ENCODE results near the gene MFN1.

MFN1 gene
- long read RNA-seq, full-length matches to known transcripts = 29 of 42 reads
- long read RNA-seq, partial matches to known transcripts = 6 of 42 reads
- long read RNA-seq, other reads (novel, unspliced or antisense) = 7 of 42 reads

GRCh38 chr3:179347345-179348194 lies at the start of gene MFN1:
Gene MFN1 (plus strand): TSS chr3:179347709. CDS start chr3:179348852, 1,143 bp downstream.
- peak within 1 kb of the TSS; percentile 73 for H3K27ac ChIP-seq (replicated peaks)
- H3K4me3 ChIP-seq (replicated peaks; ENCODE audit: insufficient read depth, low read length) = peak within 1 kb of the TSS; percentile 99
- no peaks in the 10 kb centered on the region for H3K27me3 ChIP-seq (ENCODE audit: insufficient read depth, poor library complexity, severe bottlenecking)
- DNase-seq (ENCODE audit: low read depth in 1 of 2, low spot score in 1 of 2) = peak; percentile 68 to 95
- TF ChIP-seq CTCF (IDR thresholded peaks at IDR 0.05; ENCODE audit: insufficient read depth, low read length) (no peak), POLR2AphosphoS5 (IDR thresholded peaks at IDR 0.05; ENCODE audit: low read depth) (peak; percentile 51), GABPA (IDR thresholded peaks at IDR 0.05; ENCODE audit: low read depth) (peak; percentile 86), REST (IDR thresholded peaks at IDR 0.05; ENCODE audit: insufficient replicate concordance, low read depth) (no peak), SPI1 (IDR thresholded peaks at IDR 0.05; ENCODE audit: borderline replicate concordance, low read depth) (no peak)

GRCh38 chr3:179297971-179298725 lies 49.4 kb upstream of the MFN1 start:
- no peak overlapping the region for H3K4me3 ChIP-seq (replicated peaks; ENCODE audit: insufficient read depth, low read length)
- TF ChIP-seq GABPA (IDR thresholded peaks at IDR 0.05; ENCODE audit: low read depth) (no peak), CTCF (IDR thresholded peaks at IDR 0.05; ENCODE audit: insufficient read depth, low read length) (no peak), POLR2AphosphoS5 (IDR thresholded peaks at IDR 0.05; ENCODE audit: low read depth) (no peak), REST (IDR thresholded peaks at IDR 0.05; ENCODE audit: insufficient replicate concordance, low read depth) (no peak), SPI1 (IDR thresholded peaks at IDR 0.05; ENCODE audit: borderline replicate concordance, low read depth) (no peak)
- H3K27ac ChIP-seq (replicated peaks) = no peak overlapping the region
- H3K27me3 ChIP-seq (ENCODE audit: insufficient read depth, poor library complexity, severe bottlenecking) = no peaks in the 10 kb centered on the region
- no peak for DNase-seq (ENCODE audit: low read depth in 1 of 2, low spot score in 1 of 2)

- TF ChIP-seq CTCF (IDR thresholded peaks at IDR 0.05; ENCODE audit: insufficient read depth, low read length) = no peak
- no peak for TF ChIP-seq POLR2AphosphoS5 (IDR thresholded peaks at IDR 0.05; ENCODE audit: low read depth)
- no peak for TF ChIP-seq GABPA (IDR thresholded peaks at IDR 0.05; ENCODE audit: low read depth)
- no peak for TF ChIP-seq REST (IDR thresholded peaks at IDR 0.05; ENCODE audit: insufficient replicate concordance, low read depth)
- no peak for TF ChIP-seq SPI1 (IDR thresholded peaks at IDR 0.05; ENCODE audit: borderline replicate concordance, low read depth)
- Histone ChIP-seq H3K27me3 (ENCODE audit: insufficient read depth, poor library complexity, severe bottlenecking) (no peaks in the 10 kb centered on the region), H3K4me3 (replicated peaks; ENCODE audit: insufficient read depth, low read length) (no peak overlapping the region), H3K27ac (replicated peaks) (no peak overlapping the region)
- DNase-seq (ENCODE audit: low read depth in 1 of 2, low spot score in 1 of 2) = no peak
Observed at GRCh38 chr3:179299316-179299715, 48.2 kb upstream of the MFN1 start.
